ENCODE measurements around the gene C4orf36.
"Not testable (repeated sequence)": the region's sequence is repeated elsewhere in the genome, so short reads cannot be mapped to it uniquely, and the experiment has no call there.

Gene C4orf36

DNA sequence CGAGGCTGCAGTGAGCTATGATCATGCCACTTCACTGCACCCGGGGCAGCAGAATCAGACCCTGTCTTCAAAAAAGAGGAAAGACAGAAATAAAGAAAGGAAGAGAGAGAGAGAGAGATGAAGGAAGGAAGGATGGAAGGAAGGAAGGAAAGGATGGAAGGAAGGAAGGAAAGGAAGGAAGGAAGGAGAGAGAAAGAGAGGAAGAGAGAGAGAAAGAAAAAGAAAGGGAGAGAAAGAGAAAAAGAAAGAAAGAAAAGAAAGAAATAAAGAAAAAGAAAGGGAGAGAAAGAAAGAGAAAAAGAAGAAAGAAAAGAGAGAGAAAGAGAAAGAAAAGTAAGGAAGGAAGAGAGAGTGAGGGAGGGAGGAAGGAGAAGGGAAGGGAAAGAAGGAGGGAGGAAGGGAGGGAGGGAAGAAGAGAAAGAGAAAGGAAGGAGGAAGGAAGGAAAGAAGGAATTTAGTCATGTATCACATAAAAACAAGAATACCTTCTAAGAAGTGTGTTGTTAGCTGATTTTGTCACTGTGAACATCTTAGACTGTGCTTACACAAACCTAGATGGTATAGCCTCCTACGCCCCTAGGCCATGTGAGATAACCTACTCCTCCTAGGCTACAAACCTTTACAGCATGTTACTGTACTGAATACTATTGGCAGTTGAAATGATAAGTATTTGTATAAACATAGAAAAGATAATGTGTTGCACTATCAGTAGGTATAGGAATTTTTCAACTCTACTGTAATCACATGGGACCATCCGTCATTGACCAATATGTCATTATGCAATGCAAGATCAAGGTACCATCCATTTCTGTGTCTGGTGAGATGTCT lies 25.2 kb upstream of the C4orf36 start:
- DNase-seq (ENCODE audit: low read depth in 1 of 2, low spot score in 1 of 2): no peak

DNA sequence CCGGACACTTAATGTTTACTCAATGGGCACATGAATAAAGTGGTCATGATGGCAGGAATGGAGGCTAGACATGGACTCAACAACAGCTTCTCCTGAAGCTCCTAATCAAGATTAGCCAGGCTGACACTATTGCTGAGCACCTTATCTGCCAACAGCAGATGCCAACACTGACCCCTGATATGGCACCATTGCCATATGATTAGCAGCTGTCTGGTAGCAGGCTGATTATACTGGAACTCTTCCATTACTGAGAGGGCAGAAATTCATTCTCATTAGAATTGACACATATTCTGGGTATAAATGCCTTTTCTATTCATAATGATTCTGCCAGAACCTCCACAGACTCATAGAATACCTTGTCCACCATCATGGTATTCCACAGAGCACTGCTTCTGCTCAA lies 24.2 kb upstream of the C4orf36 start:
- DNase-seq (ENCODE audit: low read depth in 1 of 2, low spot score in 1 of 2): no peak

DNA sequence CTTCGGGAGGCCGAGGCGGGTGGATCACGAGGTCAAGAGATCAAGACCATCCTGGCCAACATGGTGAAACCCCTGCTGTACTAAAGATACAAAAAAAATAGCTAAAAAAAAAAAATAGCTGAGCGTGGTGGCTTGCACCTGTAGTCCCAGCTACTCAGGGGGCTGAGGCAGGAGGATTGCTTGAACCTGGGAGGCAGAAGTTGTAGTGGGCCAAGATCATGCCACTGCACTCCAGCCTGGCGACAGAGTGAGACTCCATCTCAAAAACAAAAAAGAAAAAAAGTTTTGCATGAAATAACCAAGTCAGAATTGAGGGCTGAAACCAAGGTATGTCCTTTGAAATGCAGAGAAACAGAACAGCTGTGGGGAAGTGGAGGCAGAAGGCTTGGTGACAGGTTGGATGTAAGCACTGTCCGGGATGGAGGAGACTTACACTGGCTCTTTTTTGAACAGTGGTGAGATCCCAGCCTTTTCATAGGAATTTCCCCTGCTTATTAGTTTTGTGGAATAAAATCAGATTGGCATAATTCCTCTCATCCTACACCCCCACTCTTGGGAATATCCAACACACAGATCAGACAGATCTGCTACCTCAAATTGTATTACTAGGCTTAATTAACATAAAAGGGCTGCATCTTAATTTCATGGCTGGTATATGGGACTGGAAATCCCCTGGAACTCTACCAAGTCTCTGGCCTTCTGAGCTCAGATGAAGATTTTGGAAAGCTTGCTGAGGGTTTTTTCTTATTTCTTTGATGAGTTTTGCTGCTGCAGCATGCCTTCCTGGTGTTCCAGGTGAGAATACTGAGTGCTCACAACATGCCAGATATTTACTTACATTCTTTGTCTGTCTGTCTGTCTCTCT lies 18.8 kb upstream of the C4orf36 start:
- DNase-seq (ENCODE audit: low read depth in 1 of 2, low spot score in 1 of 2): no peak

DNA sequence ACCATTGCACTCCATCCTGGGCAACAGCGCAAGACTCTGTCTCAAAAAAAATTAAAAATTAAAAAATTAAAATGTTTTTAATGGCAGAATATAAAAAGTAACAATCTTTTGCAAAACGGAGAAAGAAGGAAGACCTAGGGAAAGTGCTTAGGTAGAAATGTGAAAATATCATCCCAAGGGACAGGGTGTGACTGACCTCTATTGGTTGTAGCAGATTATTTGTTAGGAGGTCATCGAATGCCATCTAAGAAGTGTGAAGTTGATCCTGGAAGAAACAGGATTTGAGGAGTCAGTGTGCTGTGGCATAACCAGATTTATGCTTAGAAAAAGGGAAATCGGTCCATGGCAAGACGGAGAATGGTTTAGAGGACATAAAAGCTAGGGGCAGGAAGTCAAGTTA lies 18.1 kb upstream of the C4orf36 start:
- no peak for DNase-seq (ENCODE audit: low read depth in 1 of 2, low spot score in 1 of 2)

DNA sequence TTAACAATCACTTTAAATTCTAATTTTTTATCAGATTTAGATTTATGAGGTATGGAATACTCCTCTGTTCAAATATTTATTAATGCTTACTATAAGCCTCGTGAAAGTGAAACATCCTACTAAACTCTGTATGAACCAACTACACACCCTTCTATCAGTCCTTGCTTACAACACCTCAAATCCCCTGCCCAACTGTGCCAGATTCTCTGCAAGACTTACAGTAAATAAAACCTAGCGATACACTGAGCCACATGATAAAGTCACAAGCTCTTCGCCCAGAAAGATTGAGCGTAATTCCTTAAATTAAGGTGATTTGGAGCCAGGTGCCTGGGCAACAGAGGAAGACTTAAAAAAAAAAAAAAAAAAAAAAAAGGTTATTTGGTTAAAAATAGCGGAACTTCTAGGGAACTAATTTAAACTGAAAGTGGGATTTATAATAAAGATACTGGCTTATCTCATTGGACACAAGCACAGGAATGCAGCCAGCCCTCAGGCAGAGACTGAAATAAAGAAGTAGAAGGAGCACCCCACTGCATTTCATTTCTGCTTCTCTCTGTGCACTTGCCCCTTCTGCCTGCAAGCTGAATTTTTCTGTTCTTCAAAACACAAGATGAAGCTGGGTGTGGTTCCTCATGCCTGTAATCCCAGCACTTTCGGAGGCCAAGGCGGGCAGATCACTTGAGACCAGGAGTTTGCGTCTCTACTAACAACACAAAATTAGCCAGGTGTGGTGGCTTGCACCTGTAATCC lies 17.5 kb upstream of the C4orf36 start:
- no peak for DNase-seq (ENCODE audit: low read depth in 1 of 2, low spot score in 1 of 2)

DNA sequence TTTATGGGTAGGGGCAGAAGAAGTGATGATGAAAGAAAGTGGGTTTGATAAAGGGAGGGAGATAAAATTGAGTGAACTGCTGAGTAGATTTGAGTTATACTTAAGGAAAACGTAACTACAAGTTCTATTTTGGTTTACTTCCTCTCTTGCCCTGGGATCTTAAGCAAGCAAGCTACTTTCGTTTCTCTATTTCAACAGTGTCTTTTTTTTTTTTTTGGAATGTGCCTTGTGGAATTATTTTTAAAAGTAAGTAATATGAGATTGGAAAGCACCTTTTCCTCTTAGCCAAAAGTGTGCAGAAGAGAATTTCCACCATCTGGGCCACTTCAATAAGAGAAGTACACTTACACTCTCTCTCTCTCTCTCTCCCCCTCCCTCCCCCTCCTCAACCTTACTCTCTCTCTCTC lies 16.0 kb upstream of the C4orf36 start:
- DNase-seq (ENCODE audit: low read depth in 1 of 2, low spot score in 1 of 2): no peak

DNA sequence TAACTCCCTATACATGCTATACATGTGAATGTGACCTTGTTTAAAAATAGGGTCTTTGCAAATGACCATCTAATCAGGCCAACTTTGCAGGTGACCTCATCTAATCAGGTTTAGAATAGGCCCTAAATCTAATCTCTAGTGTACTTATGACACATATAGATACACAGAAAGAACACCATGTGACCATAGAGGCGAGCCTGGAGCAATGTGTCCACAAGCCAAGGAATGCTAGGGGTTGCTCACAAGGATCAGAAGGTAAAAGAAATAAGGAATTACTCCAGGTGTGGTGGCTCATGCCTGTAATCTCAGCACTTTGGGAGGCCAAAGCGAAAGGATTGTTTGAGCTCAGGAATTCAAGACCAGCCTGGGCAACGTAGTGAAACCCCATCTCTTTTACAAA lies 9.6 kb upstream of the C4orf36 start:
- DNase-seq (ENCODE audit: low read depth in 1 of 2, low spot score in 1 of 2): no peak

DNA sequence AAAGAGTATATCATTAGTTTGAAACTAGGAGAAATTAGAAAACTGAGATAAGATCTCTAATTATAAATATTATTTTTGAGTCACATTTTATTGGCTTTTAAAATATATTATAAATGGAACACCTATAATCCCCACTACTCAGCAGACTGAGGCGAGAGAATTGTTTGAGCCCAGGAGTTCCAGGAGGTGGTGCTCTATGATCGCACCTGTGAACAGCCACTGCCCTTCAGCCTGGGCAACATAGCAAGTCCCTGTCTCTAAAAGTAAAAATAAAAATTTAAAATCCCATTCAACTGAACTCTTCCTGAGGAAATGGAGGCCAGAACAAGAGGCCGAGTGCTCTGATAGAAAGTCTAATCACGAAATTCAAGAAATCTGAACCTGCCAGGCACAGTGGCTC lies 6.3 kb upstream of the C4orf36 start:
- DNase-seq (ENCODE audit: low read depth in 1 of 2, low spot score in 1 of 2): no peak

DNA sequence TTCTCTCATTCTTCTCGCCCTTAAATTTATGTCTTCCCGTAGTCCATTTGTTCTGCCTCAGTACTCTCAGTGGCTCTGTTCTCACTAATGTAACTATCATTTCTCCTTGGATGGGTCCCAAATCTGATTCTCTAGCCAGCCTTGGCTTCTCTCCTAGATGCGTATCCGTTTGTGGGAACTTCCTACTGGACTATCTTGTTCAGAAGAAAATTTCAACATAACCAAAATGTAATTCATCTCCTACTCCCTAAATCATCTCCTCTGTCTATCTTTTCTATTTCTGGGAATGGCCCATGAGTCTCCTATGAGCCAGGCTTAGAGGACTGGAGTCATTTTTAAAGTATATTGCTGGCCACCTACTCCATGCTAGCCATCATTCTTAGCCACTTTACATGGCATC lies 4.4 kb upstream of the C4orf36 start:
- no peak for DNase-seq (ENCODE audit: low read depth in 1 of 2, low spot score in 1 of 2)

DNA sequence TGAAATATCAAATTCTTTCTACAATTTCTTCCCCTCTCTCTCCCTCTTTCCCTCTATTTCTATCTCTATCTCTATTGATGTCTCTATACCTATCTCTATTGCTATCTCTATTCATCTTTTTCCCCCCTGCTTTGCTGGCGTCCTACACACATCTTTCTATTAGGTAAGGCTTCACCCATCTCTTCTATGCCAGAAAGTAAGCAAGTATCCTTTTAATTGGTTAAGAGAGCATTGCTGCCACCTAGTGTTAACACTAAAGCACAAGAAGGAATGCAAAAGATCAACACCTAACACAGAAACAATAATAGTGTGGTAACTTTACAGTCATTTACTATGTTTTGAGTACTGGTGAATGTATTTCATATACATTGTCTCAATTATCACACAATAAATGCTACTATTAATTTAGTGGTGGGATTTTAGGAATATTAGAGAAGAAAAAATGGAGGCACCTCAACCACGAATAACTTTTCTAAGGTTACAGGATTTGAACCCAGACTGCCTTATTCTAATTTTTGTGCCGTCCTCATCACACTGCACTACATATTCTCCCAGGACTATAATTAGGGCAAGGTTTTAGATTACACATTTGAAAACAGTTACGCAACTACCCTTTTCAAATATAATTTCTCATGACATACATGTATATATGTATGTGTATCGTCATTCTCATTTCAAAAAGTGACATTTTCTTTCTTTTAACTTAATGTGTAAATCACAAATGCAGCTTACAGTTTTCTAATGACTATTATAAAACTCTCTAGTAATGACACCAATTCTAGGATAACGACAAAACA lies 3.7 kb upstream of the C4orf36 start:
- DNase-seq (ENCODE audit: low read depth in 1 of 2, low spot score in 1 of 2): no peak

DNA sequence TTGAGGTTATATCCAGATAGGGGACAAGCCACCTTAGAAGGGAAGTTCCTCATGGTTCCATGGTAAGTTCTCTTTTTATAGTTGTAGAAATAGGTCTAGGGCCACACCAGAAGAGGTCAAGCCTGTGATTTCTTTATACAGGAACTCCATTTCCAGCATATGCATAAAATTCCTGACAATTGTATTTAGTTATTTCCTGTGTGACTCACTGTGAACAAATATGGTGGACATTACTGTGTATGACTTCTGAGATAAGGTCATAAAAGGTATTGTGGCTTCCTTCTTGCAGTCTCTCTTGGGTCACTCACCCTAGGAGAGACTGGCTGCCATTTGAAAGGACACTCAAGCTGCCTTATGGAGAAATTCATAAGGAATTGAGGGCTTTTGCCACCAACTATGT lies 2.2 kb upstream of the C4orf36 start:
- no peak for DNase-seq (ENCODE audit: low read depth in 1 of 2, low spot score in 1 of 2)

DNA sequence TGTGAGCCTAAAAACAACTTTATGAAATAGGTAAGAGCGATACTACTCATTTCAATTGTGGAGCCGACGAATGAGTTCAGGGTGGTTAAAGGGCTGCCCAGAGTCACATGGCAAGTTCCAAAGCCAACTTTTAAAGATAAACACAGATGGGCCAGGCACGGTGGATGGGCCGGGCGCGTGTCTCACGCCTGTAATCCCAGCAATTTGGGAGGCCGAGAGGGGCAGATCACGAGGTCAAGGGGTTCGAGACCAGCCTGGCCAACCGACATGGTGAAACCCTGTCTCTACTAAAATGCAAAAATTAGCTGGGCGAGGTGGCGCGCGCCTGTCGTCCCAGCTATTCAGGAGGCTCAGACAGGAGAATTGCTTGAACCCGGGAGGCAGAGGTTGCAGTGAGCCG lies 914 bp upstream of the C4orf36 start:
- DNase-seq (ENCODE audit: low read depth in 1 of 2, low spot score in 1 of 2): no peak

DNA sequence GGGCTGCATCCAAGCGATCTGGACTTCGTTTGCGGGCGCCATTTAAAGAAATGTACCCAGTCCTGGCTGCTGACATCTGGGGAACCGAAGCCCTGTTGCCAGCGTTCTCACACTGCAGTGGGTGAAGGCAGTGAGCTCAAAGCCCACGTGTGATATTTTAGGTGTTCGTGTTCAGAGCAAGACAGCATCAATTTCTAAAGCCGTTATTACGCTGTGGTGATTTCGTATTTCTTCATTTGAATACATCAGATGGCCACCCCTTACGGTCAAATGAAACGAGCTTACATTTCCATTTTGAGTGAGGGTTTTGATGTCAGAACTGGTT lies 376 bp upstream of the C4orf36 start:
- DNase-seq (ENCODE audit: low read depth in 1 of 2, low spot score in 1 of 2): no peak

DNA sequence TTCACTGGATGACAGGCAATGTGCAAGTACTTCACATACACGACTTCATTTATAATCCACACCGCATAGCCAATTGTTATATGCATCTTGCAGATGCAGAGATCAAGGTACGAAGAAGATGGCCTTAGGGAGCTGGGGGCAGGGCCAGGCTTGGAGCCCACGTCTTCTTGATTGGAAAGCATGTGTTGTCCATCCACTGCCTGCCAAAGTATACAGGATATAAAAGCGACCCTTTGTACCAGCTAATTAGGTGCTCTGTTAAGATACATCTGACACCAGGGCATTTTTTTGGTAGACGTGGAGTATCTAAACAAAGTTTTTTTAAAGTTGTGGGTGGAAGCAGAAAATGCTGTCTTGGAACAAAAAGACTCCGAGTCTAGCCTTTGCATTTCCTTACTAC lies 1.4 kb downstream of the C4orf36 start:
- DNase-seq (ENCODE audit: low read depth in 1 of 2, low spot score in 1 of 2): no peak

DNA sequence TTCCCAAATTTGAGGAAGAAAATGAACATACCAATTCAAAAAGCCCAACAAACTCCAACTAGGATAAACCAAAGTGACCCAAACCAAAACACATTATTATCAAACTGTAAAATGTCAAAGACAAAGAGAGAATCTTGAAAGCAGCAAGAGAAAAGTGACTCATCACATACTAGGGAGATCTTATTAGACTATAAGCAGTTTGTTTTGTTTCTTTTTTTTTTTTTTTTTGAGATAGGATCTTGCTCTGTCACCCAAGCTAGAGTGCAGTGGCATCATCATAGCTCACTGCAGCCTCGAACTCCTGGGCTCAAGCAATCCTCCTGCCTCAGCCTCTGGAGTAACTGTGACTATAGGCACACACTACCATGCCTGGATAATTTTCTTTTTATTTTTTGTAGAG lies 12.6 kb downstream of the C4orf36 start:
- no peak for DNase-seq (ENCODE audit: low read depth in 1 of 2, low spot score in 1 of 2)

DNA sequence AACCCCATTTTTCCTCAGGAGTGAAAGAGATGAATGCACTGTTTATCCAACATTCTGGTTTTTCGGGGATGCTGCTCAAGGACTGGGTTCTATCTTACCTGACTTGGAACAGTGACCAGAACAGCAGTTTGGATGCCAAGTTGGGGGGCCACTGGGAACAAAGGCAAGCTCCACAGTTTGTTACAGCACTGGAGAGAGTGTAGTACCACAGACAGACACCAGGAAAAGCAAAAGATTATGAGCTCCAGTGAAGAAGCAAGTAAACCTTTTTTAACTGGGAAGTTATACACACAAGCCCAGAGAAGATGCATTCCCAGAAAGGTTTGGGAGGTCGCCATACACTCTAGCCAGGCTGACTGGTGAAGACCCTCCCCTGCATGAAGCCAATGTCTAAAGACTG lies 13.6 kb downstream of the C4orf36 start:
- DNase-seq (ENCODE audit: low read depth in 1 of 2, low spot score in 1 of 2): no peak

DNA sequence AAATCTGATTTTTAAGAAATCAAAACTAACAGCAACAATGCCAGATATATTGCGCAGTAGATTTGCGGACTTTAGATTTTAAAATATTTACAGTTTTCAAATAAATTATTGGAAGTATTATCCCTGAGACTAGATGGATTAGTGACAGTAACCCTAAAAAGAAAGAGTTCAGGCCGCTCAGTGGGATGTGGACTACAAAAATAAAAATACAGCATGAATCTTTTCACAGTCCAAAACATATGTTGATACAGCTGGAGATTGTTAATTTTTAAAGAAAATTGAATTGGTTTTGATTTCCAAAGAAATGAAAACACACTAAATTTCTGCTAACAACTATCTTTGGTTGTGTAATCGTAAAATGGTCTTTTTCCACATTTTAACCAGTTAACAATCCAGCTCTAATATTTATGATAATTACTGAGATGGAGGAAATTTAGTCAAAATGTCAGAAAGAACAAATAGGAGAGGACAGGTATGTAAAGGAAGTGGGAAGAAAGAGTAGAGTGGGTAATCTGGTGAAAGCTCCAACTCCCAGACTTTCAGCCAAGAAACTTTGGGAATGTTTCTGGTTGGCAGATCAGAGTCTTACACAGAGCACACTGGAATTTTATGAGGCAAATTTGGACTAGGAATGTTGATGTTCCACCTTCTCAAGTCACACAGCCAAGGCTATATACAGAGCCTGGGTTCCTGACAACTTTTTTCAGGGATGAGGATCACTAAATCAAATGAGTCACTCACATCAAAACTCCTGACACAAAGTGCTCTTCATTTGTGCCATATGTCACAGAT lies 15.1 kb downstream of the C4orf36 start:
- no peak for DNase-seq (ENCODE audit: low read depth in 1 of 2, low spot score in 1 of 2)

DNA sequence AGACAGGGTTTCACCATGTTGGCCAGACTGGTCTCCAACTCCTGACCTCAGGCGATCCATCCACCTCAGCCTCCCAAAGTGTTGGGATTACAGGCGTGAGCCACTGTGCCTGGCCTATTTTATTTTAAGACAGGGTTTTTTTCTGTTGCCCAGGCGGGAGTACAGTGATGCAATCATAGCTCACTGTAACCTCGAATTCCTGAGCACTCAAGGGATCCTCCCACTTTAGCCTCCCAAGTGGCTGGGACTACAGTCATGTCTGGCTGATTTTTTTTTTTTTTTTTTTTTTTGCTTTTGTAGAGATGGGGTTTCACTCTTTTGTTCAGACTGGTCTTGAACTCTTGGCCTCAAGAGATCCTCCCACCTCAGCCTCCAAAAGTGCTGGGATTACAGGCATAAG lies 16.8 kb downstream of the C4orf36 start:
- not testable (repeated sequence) for DNase-seq (ENCODE audit: low read depth in 1 of 2, low spot score in 1 of 2)

DNA sequence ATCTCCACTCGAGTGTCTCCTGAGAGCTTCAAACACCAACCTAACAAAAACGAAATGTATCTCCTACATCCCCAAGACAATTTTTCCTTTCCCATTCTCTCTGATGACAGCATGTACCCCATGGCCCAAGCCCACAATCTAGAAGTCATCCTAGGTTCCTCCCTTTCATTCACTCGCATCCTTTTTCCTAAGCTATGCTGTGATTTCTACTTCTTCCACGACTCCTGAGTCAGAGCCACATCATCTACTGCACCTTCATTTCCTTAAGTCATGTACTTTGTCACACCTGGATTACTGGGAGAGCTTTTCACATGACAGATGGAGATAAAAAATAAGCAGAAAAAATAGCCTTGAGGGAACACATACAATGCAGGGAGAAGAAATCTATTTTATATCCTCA lies 20.1 kb downstream of the C4orf36 start:
- DNase-seq (ENCODE audit: low read depth in 1 of 2, low spot score in 1 of 2): no peak

DNA sequence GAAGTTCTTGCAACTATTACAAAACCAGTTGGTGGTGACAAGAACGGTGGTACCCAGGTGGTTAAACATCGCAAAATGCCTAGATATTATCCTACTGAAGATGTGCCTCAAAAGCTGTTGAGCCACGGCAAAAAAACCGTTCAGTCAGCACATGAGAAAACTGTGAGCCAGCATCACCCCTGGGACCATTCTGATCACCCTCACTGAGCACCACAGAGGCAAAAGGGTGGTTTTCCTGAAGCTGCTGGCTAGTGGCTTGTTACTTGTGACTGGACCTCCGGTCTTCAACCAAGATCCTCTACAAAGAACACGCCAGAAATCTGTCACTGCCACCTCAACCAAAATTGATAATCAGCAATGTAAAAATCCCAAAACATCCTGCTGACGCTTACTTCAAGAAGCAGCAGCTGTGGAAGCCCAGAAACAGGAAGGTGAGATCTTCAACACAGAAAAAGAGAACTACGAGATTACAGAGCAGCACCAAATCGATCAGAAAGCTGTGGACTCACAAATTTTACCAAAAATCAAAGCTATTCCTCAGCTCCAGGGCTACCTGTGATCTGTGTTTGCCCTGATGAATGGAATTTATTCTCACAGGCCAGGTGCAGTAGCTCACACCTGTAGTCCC lies 21.7 kb downstream of the C4orf36 start:
- no peak for DNase-seq (ENCODE audit: low read depth in 1 of 2, low spot score in 1 of 2)
